Activated gamma-delta T cell (primary cell): ENCODE measurements around the gene DCAF10.
A peak's percentile ranks its signal among the peaks of the same experiment; 100 is the strongest.
"Not testable (repeated sequence)": the region's sequence is repeated elsewhere in the genome, so short reads cannot be mapped to it uniquely, and the experiment has no call there.

Source experiments
- DNase-seq: peaks from one replicate; lab custom pipeline; 2025; lab: John Stamatoyannopoulos, UW

The DCAF10 gene

DNA sequence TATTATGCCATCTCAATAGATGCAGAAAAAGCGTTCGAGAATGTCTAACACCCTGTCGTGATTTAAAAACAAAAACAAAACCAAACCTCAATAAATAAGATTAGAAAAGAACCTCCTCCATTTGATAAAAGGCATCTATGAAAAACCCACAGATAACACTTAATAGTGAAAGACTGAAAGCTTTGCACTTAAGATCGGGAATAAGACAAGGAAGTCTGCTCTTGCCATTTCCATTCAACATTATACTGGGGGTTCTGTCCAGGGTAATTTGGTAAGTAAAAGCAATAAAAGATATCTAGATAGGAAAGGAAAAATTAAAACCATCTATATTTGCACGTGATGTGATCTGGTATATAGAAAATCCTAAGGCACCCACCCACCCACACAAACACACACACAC lies 8.5 kb upstream of the DCAF10 start:
- DNase-seq: no peak

DNA sequence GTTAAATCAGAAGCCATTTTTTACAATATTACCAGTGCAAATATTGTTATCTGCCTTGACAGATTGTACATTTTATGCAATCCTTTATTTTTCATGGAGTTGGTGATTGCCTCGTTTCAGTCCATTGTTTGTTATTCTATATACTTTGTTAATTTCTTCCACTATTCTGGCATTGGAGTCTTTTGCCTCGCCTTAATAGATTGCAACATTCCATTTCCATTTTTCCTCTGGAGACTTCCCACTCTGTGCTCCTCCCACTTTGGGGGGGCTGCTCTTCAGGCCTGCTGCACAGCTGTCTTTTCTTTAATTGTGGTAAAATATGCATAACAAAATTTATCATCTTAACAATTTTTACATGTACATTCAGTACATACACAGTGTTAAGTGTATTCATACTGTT lies 4.4 kb upstream of the DCAF10 start:
- no peak for DNase-seq

DNA sequence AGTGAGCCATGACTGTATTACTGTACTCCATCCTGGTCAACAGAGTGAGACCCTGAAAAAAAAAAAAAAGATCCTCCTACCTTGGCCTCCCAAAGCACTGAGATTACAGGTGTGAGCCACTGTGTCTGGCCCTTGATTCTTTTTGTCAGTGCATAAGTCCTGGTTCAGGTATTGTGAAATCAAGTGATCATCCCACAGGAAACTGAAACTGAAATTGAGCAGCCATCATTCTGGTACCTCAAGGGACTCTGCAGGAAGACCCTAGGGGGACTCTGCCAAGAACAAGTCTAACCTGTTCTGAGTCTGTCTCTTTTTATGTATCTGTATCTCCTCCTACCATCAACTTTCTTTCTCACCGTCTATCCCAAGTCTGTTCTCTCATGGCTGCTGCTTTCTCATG lies 1.9 kb upstream of the DCAF10 start:
- DNase-seq: no peak

DNA sequence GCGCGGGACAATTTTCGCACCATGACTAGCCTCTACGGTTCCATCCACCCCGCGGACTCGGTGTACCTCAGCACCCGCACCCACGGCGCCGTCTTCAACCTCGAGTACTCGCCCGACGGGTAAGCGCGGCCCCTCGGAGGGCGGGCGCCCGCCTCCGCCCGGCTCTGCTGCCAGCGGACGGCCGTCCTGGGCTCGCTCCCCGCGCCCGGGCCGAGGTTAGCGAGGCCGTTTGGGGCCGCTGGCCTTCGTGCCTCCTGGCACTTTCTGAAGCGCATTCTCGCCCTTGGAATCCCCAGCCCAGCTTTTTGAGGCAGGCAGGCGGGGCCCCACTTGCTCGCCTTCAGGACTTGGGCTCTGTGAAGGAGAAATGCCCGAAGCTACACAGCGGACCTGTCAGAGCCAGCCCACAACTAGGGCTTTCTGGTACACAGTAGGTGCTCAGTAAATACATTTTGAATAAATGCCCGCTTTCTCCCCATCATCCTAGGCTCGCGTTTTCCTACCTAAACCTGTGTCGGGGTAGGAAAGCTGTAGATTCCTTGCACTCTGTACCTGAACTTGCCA lies 772 bp downstream of the DCAF10 start:
- DNase-seq: peak; percentile 22

DNA sequence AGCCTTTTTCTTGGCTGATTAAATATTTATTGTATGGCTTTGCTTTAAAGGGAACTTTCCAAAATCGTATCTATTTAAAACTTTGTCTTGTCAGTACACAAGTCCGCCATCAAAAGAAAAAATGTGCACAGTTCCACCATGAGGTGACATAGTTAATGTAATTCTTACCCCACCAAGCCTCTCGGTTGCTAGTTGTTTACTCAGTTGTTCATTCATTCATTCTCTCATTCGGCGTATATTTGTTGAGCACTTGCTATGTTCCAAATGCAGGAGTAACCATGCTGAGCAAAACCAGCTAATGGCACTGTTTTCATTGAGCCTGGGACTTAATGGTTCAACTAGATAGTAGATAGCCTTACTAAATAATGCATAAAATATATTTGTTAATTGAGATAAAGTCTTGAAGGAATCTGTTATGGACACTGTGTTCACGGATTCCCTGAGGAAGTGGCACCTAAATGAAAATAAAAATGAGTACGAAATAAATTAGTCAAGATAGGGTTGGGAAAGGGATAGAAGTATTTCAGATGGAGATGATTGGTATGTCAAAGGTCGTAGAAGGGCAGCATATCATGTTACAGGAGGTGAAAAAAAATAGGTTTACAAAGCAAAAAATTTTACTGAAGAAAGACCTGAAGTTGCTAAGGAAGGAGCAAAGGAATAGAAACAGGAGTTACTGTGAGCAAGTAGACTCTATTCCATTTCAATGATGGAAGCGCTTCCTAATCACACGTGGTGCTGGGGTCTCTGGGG lies 1.5 kb downstream of the DCAF10 start:
- DNase-seq: no peak

DNA sequence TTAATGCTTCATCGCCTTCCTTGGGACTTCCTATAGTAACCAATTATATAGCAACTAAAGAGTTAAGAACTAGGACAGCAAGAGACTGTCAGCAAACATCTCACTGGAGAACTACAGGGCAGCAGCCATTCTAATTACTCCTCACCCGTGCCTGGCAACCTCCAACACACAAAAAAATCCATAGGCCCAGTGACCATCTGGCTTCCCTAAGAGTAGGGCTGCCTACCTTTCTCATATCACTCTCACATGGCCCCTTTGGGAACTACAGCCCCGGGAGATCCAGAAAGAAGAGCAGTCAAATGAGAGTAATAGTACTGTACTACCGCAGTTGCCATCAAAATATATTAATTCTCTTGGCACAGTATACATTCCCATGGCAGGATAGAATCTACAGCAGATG lies 5.7 kb downstream of the DCAF10 start:
- DNase-seq: no peak

DNA sequence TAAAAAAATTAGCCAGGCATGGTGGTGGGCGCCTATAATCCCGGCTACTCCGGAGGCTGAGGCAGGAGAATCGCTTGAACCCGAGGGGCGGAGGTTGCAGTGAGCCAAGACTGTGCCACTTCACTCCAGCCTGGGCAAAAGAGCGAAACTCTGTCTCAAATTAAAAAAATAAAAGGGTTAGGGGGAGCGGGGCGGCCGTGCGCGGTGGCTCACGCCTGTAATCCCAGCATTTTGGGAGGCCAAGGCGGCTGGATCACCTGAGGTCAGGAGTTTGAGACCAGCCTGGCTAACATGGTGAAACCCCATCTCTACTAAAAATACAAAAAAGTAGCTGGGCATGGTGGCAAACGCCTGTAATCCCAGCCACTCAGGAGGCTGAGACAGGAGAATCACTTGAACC lies 9.1 kb downstream of the DCAF10 start:
- DNase-seq: not testable (repeated sequence)

DNA sequence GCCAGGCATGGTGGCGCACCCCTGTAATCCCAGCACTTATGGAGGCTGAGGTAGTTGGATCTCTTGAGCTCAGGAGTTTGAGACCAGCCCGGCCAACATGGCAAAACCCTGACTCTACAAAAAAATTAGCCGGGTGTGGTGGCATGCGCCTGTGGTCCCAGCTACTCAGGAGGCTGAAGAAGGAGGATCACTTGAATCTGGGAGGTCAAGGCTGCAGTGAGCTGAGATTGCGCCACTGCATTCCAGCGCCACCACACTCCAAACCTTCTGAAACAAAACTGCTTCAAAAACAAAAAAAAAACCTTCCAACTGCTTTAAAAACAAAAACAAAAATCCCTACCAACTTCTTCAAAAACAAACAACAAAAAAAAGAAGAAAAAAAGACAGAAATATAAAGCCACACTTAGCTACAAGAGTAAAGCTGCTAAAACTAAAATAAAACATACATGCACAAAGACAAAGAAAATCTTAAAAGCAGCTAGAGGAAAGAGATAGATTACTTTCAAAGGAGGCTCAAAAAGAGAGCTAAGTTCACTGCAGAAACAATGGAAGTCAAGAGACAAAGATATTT lies 11.4 kb downstream of the DCAF10 start:
- no peak for DNase-seq

DNA sequence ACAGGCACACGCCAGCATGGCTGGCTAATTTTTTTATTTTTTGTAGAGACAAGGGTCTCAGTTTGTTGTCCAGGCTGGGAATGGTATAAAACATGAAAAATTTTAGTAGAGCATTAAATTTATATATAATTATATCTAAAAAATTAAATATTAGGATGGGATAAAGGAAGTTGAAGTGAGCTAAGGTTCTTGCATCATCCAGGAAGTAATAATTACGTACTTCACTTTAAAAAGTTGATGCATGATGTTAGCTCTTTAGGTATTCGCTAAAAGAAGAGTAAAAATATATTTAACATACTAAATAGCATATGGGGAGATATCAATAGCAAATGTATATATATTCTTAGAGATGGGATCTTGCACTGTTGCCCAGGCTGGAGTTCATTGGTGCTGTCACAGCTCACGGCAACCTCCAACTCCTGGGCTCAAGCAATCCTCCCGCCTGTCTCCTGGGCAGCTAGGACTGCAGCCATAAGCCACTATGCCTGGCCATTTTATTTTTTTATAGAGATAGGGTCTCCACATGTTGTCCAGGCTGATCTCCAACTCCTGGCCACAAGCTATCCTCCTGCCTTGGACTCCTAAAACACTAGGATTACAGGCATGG lies 12.3 kb downstream of the DCAF10 start:
- no peak for DNase-seq

DNA sequence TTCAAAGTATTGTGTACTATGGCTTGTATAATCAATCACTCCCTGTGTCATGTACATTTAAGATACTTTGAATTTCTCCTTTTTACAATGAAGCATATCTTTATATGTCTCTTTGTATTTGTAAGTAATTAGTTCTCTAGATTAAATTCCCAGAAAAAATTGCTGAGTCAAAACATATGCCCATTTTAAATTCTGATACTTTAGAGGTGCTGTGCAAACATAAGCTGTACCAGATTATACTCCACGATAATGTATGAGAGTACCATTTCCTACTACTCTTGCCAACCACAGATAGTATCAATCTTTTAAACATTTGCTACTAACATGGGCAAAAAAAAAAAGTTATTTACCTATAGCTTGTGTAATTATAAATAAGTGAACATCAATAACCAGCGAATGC lies 18.3 kb downstream of the DCAF10 start:
- DNase-seq: no peak

DNA sequence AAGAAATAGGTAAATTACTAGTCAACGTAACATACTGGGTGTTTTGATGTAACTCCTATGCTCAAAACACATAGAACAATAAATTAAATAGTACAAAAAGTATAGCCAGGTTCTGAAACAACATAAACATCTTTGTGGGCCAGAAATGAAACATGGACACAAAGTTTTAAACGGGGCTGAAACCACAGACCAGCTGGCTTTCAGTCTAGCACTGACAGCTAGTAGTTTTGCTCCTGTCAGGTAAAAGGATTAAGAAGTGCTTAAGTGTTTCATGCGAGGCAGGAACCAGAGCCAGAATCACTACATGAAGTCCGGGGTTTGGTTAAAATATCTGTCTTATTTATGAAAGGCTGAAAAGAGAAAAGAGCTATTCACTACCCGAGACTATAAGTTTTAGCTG lies 19.5 kb downstream of the DCAF10 start:
- no peak for DNase-seq

DNA sequence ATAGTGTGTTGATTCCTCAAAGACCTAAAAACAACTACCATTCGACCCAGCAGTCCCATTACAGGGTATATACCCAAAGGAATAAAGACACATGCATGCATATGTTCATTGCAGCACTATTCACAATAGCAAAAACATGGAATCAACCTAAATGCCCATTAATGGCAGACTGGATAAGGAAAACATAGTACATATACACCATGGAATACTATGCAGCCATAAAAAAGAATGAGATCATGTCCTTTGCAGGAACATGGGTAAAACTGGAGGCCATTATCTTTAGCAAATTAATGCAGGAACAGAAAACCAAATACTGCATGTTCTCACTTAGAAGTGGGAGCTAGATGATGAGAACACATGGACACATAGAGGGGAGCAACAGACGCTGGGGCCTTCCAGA lies 24.6 kb downstream of the DCAF10 start:
- not testable (repeated sequence) for DNase-seq

DNA sequence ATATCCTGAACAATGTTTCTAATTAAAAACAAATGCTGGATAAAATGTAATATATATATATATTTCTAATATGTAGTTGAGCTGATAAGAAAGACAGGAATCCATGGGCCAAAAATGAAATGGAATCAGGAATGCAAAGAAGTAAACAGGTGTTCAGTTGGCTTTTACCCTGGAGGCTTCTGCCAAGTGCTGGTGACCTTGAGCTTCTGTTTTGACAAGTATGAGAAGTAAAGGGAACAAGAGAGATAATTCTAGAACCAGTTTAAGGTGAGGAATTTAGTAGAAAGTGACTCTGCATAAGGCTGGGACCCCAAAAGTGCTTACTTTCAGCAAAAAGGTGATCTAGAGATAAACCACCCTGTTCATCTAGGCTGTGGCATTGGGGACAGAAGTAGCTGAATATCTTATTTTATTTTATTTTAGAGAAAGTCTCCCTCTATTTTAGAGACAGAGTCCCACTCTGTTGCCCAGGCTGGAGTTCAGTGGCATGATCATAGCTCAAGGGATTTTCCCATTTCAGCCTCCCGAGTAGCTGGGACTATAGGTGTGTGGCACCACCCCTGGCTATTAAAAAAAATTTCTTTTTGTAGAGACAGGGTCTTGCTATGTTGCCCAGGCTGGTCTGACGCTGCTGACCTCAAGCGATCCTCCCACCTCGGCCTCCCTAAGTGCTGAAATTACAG lies 27.0 kb downstream of the DCAF10 start:
- DNase-seq: no peak

DNA sequence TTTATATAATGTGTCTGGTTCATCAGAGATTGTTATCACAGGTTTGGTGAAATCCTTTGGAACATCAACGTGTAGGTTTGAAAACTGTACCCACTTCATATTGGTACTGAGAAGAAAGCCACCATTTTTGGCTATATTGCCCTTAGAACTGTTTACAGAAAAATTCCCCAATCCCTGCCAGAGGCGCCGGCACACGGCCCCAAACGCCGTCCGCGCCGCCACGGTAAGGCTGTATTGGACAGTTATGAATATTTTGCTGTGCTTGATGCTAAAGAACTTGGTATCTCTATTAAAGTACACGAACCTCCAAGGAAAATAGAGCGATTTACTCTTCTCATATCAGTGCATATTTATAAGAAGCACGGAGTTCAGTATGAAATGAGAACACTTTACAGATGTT lies 35.2 kb downstream of the DCAF10 start:
- DNase-seq: no peak

DNA sequence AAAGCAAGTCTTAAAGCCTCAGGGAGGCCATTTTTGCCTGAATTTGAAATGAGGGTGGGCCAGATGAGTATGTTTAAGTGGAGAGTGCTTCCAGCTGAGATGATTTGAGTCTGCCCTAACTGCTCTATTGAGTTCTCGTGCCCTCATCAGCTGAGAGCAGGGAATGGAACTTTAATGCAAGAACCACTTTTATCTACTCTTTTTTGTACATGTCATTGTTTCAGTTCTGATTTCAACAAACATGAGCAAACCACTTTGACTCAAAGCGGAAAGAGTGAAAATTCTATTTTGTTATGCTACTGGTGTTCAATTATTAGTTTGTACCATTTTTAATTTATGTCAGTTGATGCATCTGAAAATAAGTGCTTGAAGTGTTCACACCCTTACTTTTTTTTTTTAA lies 35.8 kb downstream of the DCAF10 start:
- DNase-seq: no peak

DNA sequence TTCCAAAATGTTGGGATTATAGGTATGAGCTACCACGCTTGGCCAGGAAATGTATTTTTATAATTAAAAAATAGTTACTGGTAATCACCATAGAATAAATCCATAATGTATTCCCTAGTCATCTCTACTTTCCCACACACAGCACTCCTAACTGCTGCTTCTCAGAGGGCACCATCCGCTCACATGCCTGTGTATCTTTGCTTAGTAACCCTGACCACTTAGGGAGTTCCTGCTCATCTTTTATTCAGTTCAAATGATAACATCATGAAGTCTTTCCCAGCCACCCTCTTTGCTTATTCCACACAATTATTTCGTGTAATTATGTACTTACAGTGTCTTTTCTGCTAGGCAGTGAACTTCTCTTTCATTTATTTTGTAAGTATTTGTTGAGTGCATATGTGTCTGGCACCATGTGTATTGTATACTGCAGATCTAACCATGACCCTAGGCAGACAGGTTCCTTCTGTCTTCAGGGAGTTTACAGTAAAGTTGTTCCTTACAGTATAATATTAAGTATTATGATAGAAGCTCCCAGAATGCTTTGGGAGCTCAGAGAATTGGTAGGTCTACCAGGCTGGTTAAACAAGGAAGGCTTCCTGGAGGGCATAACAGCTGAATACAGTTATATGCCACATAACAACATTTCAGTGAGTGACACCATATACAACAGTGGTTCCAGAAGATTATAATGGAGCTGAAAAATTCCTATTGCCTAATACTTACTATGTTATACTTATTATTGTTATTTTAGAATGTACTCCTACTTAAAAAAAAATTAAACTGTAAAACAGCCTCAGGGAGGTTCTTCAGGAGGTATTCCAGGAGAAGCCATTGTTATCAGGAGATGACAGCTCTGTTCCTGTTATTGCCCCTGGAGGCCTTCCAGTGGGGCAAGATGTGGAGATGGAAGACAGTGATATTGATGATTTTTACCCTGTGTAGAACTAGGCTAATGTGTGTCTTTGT lies 39.2 kb downstream of the DCAF10 start:
- DNase-seq: no peak

DNA sequence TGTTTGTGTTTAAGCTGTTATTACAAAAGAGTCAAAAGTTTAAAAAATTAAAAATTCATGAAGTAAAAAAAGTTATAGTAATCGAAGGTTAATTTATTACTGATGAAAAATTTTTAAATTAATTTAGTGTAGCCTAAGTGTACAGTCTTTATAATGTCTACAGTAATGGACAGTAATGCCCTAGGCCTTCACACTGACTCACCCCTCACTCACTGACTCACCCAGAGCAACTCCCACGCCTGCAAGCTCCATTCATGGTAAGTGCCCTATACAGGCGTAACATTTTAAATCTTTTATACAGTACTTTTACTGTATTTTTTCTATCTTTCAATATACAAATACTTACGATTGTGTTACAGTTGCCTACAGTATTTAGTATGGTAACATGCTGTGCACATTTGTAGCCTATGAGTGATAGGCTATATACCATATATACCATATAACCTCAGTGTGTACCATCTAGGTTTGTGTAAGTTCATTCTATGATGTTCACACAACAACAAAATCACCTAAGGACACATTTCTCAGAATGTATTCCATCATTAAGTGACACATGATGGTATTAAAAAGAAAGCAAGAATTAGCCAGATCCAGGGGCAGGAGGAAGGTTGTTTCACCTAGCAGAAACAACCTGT lies 40.1 kb downstream of the DCAF10 start:
- DNase-seq: no peak

DNA sequence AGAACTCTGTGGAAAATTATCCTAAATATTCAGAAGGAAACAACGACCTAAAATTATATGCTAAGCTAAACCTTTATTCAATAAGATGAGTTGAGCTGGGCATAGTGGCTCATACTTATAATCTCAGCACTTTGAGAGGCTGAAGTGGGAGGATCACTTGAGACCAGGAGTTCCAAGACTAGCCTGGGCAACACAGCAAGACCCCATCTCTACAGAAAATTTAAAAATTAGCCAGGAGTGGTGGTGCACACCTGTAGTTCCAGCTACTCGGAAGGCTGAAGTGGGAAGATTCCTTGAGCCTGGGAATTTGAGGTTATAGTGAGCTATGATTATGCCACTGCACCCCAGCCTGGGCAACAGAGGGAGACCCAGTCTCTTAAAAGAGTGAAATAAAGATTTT lies 51.6 kb downstream of the DCAF10 start:
- DNase-seq: no peak

DNA sequence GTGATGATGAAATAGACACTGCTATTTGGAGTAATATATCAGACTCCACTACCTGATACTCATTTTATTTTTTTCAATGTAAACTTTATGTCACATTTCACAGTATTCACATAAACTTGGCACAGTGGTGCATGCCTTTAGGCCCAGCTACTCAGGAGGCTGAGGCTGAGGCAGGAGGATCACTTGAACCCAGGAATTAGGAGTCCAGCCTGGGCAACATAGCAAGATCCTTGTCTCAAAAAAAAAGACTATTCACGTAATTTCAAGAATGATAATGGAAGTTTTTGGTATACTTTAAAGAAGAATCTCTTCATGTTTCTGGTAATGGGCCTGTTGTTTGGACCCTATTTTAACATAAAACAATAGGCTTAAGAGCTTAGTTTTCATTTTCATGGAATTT lies 56.0 kb downstream of the DCAF10 start:
- no peak for DNase-seq

DNA sequence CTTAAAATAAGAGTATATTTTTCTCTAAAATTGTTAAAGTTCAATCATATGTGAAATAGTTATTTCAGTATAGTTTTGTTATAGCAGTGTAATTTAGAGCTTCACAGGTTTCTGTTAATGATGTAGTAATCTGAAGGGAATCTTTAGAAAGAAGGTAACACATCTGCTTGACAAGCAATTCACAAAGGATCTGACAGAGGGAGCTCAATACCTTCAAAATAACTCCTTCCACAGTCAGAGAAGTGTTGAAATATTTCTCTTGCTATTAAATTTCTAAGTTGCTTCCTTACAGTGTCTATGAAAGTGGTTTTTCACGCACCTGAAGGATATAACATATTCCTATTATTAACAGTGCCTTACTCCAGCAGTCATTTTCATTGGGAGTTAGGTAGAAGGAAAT lies 58.4 kb downstream of the DCAF10 start:
- DNase-seq: no peak

DNA sequence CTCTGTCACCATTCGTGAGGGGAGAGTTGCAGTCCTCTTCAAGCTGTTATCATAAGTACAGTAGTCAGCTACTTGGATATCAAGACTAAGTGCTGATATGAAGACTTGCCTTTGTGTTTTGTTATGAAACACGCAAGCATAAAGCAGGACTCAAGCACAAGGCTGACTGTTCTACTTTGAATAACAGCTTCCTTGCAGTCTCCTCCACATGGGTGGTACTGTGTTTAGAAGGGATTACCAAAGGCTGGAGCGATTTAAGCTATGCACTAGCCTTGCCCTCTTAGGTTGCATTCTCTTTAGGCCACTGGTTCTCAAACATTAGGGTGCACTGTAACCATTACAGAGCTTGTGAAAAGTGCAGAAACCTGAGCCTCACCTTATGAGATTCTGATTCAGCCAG lies 61.9 kb downstream of the DCAF10 start:
- DNase-seq: no peak
